Measurements from ENCODE around the gene MTCH1.

The MTCH1 gene

DNA sequence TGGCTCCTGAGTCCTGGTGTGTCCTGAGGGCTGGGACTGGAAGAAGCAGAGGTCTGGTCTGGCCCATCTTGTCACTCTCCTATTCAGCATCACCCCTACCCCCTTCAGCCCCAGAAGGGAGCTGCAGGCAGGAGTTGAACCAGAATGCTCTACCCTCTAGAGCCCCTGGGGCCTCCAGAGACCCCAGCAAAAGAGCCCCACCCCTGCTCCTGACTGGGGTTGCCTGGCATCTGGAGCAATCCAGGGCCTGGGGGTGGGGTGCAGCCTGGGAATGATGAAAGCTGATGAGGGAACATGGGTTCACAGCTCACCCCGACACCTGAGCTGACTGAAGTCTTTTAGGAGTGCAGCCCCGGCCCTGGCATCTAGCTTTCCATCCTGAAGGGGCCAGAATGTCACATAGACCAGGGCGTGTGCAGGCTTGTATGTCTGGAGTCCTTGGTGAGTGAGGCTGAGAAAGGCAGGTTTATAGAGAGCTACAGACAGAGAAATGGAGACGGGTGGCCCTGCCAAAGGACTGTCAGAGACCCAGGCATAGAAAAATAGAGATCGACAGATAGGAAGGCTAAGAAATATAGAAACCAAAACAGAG is 31.7 kb upstream of the MTCH1 start:
- DNase-seq = no peak

DNA sequence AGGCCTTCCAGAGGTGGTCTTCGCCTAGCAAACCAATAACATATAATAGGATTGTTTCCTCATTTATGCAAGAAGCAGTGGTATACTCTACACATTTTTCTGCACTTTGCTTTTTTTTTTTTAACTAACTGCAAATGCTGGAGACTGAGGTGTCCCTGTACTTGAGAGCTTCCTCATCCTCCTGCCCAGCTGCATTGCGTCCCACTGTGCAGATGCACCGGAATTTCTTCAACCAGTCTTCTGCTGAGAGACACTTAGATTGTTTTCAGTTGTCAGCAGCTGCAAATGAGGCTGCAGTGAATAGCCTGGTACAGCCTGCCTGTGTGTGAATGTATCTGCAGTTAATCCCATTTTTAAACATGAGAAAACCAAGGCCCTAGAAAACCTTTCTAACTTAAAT is 31.0 kb upstream of the MTCH1 start:
- DNase-seq = no peak

DNA sequence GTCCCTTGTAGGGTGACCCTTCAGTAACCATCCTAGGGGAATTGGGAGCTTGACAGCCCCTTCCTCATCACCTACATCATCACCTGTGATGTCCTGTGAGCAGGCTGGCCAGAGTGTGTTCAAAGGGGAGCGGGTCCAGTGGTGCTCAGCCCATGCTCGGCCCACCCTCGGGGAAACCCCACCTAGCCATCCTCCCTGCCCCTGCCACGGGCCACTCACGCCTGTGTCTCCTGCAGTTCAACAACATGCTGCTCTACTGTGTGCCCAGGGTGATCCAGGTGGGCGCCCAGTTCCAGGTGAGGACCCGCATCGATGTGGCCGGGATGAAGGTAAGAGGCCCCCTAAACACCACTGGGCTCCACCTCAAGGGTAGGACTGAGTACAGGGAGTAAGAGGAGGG is 29.5 kb upstream of the MTCH1 start:
- DNase-seq = no peak

DNA sequence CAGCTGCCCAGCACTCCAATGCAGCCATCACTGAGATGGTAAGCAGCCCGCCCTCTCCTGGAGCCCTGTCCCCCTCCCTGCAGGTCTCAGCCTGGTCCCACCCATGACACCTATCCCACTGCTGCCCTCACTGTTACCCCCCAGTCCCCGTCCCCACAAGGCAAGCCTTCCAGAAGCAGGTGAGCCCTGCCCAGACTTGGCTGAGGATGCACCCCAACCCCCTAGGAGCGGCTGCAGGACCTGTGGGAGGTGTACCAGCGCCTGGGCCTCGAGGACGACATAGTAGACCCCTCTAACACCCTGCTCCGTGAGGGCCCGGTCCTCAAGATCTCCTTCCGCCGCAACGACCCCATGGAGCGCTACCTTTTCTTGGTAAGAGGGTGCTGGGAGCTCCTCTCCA is 28.7 kb upstream of the MTCH1 start:
- DNase-seq = no peak

DNA sequence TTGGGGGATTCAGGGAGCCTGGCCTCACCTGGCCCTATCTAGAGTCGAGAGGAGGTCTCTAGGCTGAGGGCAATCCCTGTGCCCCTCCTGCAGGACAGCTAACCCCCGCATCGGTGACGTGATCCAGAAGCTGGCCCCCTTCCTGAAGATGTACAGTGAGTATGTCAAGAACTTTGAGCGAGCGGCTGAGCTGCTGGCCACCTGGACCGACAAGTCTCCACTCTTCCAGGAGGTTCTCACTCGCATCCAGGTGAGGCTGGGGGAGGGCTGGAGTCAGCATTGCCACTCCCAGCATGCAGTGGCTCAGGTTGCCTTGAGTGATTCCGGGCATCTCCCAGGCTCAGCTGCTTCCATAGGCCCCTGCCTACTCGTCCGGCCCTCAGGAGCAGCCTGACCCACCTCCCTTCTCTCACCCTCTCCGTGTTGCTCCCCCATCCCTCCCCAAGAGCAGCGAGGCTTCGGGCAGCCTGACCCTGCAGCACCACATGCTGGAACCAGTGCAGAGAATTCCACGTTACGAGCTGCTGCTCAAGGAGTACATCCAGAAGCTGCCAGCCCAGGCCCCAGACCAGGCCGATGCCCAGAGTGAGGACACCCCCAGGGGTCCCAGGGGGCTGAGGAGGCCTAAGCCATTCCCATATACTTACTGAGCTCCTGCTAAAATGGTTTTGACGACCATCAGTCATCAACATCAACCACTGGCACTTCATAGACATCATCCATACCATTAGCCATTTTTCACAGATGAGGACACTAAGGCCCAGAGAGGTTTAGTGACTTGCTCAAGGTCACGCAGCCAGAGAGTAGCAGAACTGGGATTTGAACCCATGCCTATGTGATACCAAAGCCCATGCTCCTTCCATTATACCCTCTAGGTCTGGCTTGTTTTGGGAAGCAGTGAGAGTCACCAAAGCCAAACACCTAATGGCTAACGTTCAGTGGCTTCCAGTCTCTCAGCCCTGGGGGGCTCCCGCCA is 27.8 kb upstream of the MTCH1 start:
- no peak for DNase-seq

DNA sequence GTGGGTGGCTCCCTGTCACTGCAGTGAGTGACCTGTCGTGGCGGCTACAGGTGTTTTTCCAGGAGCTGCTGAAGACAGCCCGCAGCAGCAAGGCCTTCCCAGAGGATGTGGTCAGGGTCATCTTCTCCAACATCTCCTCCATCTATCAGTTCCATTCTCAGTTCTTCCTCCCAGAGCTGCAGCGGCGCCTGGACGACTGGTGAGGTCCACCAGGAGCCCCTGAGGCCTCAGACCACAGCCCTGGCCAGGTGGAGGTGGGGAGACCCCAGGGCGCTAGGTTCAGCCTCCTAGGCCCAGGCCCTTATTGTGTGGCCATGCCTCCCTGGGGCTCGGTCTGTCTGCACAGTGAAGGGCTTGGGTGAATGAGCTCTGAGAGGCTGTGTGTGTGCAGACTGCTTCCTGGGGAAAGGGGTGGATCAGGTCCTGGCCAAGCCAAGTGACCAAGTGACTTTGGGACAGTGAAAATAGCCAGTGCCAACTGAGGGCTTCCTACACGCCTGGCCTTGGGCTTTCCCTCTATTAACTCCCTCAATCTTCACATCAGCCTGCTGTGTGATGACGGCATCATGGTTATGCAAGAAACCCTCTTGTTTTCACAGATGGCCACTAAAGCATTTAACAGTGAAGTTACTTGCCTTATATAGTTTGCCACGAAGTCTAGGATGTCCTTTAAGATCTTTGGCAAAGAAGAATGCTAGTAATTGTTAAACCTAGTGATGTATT is 25.8 kb upstream of the MTCH1 start:
- DNase-seq = no peak

DNA sequence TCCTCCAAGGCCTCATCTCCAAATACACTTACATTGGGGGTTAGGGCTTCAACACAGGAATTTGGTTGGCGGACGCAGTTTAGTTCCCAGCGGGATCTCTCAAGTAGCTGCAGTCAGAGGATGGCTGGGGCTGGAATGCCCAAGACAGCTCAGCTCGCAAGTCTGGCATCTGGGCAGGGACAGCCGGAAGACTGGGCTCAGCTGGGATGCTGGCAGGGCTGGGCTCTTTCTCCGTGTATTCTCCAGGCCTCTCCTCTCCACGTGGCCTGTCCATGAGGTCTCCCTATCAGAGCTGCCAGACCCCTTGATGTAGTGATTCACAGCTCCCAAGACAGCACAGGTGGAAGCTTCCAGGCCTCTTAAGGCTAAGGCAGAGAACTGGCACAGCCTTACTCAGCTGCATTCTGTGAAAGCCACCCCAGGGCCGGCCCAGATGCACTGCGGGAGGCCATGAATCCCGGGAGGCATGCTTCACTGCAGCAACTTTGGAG is 24.5 kb upstream of the MTCH1 start:
- DNase-seq = no peak

DNA sequence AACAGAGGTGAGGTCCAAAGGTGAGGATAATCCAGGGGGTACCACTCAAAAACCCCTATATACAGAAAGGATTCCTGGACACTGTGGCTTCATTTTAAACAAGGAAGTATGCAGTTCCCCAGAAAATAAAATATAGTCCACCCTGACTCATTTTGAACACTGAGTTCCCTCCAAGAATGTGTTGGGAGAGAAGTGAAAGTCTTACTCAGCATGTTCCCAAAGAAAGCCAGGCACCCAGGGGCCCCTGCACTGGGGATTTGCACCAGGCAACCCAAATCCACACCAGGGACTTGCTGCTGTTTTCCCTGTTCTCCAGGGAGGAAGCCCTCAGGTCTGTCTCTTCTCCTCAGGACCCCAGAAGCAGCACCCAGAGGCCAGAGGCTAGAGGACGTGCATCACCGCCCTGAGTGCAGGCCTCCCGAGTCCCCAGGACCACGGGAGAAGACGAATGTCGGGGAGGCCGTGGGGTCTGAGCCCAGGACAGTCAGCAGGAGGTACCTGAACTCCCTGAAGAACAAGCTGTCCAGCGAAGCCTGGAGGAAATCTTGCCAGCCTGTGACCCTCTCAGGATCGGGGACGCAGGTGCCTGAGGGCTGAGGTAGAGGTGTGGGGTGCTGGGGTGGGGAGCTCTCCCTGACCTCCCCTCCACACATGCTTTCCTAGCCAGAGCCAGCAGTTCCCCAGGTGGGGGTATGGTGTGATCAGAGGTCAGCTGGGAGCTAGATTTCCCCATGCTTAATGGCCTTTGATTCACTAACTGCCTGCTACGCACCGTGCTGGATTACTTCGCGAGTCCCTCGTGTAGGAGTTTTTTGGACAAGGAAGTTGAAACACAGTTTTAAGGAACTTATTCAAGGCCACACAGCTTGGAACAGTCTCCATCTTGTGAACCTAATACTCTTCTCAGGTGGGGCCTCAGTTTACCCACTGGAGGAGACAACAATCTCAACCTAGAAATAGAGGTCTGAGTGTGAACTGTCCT is 22.8 kb upstream of the MTCH1 start:
- no peak for DNase-seq

DNA sequence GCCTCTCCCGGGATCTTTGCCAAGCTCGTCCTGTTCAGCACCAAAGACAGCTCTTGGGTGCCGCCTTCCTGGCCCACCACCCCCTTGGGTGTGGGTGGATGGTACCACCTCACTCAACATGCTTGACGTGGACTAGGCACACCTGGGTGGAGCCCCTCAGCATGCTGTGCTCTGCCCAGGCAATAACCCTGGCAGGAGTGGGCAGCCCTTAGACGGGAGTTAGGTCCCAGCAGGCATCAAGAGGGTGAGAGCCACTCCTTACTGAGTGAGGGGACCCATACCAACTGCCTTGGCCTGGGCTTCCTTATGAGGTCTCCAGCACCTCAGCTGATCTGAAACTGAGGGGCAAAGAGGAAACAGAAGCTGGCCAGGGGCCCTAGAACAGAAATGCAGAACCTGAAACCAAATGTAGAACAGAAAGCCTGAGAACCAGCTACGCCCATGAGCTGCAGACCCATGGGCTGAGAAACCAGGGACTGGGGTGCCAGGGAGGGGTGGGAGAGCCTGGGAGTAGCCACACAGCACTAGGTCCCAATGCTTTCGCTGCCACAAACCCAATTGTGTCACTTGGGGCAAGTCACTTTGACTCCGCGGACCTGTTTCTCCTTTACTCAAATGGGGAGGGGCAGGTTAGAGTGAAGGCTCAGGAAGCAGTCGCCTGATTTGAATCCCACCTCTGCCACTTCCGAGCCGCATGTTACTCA is 21.5 kb upstream of the MTCH1 start:
- DNase-seq = no peak

DNA sequence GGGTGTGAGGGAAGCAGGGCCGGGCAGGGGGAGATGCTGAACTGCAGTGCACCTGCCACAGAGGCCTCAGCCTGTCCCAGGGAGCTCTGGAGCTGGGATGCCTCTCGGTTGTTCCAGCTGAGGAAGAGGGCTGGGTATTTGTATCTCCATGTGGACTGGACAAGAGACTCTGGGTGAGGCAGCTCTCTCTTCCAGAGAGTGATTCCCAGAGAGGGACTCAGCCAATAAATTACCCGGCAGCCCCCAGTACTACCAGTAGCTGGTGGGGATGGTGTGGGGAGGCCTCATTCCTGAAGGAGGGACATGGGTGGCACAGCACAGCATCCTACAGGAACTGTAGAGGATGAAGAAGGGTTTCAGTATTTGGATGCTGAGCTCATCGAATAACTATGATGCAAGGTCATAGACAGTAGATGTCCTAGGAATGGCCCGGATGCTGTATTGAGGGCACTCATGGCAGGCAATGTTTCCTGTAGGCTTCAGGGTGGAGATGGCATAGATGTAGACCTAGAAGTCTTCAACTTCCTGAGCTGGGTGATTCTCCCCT is 20.9 kb upstream of the MTCH1 start:
- no peak for DNase-seq

DNA sequence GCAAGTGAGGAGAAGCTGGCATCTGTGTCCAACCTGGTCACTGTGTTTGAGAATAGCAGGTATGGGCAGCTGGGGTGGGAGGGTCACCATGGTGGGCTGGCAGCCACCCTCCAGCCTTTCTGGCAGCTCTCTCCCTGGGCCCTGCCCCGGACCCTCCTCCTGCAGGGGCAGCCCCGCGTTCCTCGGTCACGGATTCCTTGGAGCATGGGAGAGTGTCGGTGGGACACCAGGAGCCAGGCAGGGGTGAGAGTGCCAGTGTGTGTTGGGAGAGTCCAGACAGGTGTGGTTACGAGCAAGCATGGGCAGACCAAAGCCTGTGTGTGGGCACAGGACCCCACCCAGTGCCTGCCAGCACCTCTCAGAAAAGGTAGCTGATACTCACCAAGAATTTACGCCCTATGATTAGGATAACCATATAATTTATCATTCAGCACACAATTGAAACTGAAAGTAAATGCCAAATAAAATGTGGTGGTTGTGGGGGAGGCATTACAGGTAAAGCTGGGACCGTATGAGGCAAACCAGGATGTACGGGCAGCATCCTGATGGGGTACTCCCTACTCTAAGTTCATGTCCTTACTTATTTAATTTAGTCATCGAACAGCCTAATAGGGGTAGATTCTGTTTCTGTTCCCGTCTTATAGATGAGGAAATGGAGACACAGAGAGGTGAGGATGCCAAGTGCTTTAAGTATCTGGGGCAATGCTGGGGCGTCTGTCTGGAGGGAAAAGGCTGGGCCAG is 20.0 kb upstream of the MTCH1 start:
- no peak for DNase-seq

DNA sequence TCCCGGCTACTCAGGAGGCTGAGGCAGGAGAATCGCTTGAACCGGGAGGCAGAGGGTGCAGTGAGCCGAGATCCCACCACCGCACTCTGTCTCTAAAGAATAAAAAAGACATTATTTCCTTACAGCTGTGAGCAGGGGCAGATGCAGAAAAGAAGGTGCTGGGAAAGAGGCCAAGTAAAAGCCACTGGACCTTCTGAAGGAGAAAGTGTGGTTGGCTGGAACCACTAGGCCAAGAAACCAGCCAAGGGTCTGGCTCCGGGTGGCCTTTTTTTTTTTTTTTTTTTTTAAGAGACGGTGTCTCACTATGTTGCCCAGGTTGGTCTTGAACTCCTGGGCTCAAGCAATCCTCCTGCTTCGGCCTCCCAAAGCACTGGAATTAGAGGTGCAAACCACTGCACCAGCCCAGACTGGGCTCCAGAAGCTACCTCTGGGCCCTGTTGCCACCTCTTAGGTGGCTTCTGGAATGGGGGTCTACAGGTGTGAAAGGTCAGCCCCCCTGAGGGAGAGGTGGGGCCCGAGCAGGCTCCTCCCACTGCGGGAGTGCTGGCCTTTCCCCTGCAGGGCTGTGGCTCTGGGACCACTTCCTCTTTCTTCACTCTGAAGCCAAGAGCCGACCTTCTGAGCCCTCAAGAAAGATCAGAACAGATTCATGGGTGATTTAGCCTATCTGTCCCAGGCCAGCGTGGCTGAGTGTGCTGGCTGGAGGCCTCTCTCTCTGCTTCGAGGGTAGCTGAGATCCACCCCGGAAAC is 19.2 kb upstream of the MTCH1 start, which contains the start of gene FGD2:
TSS of gene FGD2 (plus strand) at position 595 of the 750 bp plus-strand sequence. CDS start 163 bp downstream, outside the sequence.
- no peak for DNase-seq

DNA sequence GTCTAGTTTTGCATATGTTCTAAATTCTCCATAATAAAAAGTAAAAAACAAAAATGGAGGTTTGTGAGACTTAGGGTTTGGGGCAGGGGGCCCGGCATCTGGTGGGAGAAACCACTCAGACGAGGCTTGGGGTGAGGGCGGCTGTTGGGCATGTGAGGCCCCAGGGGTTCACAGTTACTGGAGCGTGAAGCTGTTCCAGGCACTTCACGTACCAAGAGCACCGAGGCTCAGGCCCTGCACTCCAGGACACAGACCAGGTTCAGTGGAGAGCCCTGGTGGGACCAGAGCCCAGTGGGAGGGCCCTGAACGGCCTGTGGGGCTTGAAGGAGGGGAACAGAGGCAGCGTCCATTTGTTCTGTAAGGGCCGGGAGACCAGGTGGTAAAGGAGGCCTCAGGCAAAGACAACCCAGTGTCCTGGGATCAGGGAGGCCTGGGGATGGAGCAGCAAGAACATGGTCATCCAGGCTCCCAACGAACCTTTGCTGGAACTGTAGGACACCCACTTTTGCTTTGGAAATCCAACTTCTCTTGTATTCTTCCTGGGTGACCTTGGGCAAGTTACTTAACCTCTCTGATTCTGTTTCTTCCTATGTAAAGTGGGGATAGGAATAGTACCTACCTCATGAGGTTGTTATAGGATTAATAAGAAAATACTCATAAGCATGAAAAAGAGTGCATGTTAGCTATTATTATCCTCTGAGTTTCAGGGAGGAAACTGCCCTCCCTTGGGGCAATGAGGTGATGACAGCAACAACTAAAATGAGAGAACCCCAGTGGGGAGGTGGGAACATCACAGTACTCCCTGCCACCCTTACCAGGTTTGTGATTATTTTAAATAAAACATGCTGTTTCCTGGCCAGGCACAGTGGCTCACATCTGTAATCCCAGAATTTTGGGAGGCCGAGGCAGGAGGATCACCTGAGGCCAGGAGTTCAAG is 18.3 kb upstream of the MTCH1 start:
- no peak for DNase-seq

DNA sequence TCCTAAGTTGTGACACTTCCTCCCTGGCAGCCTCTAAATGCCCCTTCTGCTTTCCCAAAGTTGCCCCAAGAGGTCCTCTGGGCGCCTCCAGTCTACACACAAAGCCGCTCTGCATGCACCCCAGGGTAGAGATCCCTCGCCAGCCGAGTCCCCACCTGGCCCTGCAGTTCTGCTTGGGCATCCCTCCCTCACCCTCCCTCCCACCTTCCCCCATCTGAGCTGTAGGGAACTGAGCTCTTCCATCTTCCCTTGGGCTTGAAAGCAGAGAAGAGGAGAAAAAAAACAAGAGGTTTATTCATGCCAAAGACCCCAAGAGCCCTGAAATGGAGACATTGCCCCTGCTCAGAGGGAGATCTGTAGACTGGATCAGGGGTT is 13.7 kb upstream of the MTCH1 start:
- no peak for DNase-seq

DNA sequence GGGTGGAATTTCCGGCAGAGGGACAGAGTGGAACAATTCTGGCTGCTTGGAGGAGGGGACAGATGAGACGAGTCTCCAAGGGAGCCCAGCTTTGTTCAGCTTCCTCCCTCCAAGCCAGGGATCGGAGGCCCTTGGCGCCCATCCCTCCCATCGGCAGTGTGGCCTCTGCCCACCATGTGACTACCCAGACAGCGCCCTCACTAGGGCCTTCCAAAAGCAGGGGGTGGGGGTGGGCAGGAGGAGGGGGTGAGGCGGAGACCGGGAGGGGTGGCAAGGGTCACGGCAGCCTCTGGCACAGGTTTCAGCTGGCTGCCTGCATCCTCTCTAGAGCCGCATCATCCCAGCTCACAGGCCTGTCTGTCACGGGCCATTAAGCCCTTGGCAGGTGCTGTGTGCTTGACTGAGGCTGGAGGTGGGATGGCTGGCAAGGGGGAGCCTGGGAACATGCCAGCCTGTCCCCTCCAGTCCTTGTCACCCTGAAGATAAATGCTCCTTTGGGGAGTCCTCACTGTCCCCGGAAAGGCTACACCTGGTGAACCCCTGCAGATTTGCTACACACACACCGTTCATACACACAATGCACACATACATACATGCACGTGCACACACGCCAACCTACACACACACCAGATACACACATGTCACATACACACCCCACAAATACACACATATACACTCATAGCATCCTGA is 13.2 kb upstream of the MTCH1 start:
- DNase-seq = no peak

DNA sequence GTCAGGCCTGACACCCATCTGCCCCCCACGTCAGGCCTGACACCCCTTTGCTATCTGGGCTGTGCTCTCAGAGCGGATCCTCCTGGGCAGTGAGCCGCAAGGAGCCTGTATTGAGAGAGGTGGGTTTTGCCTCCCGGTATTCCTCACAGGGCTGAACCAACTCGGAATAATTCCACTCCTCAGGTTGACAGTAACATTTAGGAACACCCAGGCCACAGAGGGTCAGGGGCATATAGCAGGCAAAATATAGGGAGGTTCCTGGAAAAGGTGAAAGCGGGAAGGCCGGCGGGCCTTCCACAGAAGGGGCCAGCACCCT is 12.7 kb upstream of the MTCH1 start:
- DNase-seq = no peak

DNA sequence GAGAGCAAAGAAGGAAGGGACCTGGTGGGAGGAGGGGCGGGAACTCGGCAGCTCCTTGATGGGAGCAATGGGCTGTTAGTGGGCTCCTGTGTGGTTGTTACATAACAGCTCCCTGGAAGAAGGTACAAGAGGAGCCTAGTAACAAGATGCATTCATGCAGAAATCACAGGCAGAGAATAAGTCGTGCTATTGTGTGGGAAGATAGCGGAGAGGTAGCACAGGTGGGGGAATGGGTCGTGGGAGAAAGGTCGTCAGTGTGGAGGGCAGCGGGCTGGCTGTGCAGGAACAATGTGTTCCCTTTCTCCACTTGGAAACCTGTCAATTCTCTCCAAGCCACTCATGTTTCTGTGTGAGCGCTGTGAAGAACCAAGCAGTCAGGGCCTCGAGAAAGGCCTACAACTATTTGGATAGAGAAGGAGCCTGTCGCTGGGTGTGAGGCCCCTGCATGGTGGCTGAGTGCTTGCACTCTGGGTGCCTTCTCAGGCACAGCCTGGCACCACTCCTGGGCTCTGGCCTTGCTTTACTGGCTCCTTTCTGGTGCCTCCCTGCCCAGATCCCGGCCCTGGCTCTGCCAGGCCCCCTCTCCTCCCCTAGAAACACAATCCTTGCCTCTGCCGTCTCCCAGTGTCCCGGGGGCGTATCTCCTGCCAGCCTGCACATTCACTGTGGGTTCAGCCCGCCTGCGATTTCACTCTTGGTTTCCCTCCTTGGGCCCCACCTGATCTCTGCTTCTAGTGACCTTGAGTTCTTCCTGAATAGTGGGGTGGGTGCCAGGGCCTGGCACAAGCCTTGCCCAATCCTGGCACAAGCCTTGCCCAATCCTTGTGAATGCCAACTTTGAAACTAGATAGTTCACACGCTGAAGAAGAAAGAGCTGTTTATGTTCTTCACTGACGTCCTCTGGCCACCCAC is 12.1 kb upstream of the MTCH1 start:
- DNase-seq = no peak
